ENCODE results near the gene C1orf52.

The C1orf52 gene

GRCh38 chr1:85259118-85259911 is at the start of gene C1orf52:
C1orf52 (minus strand) TSS chr1:85259662; CDS start chr1:85259633, 29 bp downstream.
- DNase-seq (ENCODE audit: low spot score) = peak; percentile 95

DNA sequence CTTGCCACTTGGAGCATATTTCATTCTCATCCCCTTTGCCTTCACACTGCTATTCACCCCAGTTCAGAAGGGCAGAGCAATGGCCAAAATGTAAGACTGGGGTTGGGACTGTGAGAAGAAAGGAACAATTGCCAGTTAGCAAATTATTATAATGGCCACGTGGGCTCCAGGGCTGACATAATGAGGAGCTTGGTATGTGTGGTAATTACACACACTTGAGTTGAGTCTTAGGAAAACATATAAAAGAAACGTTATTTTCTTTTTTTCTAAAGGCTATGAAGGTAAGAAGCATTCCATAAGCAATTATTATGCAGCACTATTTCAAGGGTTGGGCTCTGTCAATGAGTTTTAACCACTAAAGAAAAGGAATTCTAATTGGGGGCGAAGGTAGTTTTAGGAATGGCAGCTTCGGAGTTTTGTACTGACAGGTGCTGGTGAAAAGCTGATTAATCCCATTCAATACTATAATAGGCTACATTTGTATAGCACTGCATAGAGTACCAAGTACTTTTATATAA is 49.4 kb upstream of the C1orf52 start:
- no peak for DNase-seq (ENCODE audit: low spot score)

GRCh38 chr1:85307987-85308832 is 48.7 kb upstream of the C1orf52 start:
- peak; percentile 85 for DNase-seq (ENCODE audit: low spot score)

DNA sequence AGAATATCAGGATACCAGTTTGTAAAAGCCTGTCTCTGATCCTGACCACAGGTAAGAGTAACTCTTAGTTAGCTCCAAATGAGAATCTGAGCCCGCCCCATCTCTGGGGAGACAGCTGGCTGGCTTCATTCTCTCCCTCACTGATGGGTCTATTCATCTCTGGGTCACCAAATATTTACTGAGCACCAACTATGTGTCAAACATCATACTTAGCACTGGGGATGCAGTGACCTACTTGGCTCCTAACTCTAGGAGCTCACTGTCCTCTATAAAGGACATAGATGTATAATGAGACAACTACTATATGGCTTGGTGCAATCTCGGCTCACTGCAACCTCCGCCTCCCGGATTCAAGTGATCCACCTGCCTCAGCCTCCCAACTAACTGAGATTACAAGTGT is 46.8 kb upstream of the C1orf52 start:
- no peak for DNase-seq (ENCODE audit: low spot score)

DNA sequence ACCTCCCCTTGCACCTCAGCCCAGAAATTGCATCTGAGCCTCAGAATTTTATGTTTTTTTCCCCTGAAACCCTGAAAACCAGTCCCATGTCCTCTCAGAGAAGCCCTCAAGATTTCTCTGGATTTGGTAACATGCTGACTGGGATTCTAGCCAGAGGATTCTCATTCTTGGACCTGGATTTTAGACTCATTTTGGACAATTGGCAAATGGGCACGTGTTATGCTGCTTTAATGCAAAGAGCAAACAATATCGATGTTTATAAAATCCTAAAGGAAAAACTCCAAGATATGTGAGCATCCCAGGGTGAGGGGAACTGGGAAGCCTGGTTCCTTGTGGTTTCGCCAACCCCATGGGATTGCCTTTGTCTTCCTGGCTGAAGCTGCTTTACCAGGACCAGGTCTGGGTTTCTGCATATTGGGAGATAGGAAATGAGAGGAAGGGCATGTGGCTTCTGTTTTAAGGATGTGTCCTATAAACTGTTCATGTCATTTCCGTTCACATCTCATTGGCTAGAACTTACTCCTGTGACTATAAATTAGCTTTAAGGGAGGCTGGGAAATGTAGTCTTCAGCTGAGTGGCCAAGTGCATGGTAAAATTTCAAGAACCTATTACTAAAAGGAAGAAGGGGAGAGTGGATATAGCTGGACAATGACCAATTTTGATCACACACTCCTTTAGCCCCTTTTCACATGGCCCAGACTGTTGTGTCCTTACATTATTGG is 44.1 kb upstream of the C1orf52 start:
- DNase-seq (ENCODE audit: low spot score) = peak; percentile 14

DNA sequence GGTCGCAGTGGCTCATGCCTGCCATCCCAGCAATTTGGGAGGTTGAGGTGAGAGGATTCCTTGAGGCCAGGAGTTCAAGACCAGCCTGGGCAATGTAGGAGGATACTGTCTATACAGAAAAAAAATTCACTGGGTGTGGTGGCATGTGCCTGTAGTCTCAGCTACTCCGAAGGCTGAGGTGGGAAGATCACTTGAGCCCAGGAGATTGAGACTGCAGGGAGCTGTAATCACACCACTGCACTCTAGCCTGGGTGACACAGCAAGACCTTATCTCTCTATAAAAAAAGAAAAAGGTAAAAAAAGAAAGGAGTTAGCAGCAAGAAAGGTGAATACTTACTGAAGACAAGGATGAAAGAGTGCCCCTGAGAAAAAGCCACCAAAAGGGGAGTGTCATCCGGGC is 40.7 kb upstream of the C1orf52 start:
- no peak for DNase-seq (ENCODE audit: low spot score)

- peak; percentile 83 for DNase-seq (ENCODE audit: low spot score)
Measured at GRCh38 chr1:85297855-85298629, 38.6 kb upstream of the C1orf52 start.

- DNase-seq (ENCODE audit: low spot score) = no peak
Measured at GRCh38 chr1:85297538-85297854, 38.0 kb upstream of the C1orf52 start.

DNA sequence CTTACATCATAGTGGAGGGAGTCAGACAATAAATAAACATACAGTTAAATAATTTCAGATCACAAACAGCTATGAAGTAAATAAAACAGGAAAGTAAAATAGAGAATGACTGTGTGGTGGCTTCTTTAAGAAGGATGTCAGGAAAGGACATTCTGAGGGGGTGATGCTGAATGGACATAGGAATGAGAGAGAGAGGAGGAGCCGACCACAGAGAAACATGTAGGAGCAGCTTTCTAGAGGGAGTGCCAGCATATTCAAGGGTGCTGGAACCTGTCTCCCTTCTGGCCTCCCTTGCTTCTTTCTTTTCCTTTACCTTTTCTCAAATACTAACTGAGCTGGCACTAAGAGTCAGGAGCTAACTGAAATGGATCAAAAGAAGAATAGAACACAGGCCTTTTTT is 37.5 kb upstream of the C1orf52 start:
- peak; percentile 50 for DNase-seq (ENCODE audit: low spot score)

DNA sequence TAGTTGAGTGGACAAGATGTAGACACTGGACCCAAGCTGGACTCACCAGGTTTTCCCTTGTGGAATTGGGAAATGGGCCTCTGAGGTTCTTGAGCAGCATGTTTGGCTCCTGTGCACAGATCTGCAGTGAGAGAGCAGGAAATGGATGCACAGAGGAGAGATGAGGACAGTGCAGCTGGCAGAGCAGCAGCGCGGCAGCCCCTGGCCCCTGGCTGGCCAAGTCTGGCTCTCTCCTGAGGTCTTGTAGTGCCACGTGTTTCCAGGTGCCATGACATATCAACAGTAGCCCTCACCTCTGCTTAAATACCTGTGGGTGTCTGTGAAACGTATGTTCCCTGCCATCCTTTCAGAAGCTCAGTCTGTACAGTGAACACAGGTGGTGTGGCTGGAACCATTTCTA is 36.2 kb upstream of the C1orf52 start:
- no peak for DNase-seq (ENCODE audit: low spot score)

- no peak for DNase-seq (ENCODE audit: low spot score)
Measured at GRCh38 chr1:85295006-85295431, 35.6 kb upstream of the C1orf52 start.

- peak; percentile 42 for DNase-seq (ENCODE audit: low spot score)
Measured at GRCh38 chr1:85290826-85291225, 31.4 kb upstream of the C1orf52 start.

DNA sequence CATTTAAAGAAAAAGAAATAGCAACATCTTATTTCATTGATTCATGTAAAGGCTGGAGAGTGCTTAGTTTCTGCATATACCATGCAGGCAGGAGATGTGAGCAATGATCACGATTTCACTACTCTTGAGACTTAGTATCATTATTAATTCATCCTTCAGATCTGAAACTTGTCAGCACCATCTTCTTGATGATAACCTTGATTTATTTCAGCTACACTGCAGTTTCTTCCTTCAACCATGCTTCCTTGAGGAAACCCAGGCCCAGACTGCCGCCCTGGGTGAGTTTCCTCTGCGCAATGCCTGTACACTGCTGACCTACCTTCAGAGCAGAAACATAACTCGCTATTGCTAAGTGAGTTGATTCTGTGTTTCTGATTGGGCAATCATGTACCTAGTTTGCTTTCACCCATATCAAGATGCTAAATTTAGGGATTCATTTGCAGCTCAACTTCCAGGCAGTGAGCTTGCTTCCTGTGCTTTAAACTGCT is 30.4 kb upstream of the C1orf52 start:
- DNase-seq (ENCODE audit: low spot score) = no peak

GRCh38 chr1:85289207-85289847 is 29.9 kb upstream of the C1orf52 start:
- peak; percentile 74 for DNase-seq (ENCODE audit: low spot score)

DNA sequence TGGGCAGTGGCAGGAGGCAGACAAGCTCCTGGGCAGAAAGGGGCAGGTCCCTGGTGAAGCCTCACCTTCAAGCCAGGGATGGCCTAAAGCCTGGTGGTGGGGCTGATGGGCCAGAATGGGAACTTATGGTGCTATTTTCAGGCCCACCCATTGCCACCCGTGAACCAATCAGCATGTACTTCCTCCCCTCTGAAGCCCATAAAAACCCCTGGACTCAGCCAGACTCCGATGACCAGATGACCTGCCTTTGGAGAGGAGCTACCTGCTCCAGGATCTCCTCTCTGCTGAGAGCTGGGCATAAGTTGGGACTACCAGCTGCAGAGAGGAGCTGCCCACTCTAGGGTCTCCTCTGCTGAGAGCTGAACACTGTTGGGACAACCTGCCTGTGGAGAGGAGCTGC is 24.7 kb upstream of the C1orf52 start:
- no peak for DNase-seq (ENCODE audit: low spot score)

DNA sequence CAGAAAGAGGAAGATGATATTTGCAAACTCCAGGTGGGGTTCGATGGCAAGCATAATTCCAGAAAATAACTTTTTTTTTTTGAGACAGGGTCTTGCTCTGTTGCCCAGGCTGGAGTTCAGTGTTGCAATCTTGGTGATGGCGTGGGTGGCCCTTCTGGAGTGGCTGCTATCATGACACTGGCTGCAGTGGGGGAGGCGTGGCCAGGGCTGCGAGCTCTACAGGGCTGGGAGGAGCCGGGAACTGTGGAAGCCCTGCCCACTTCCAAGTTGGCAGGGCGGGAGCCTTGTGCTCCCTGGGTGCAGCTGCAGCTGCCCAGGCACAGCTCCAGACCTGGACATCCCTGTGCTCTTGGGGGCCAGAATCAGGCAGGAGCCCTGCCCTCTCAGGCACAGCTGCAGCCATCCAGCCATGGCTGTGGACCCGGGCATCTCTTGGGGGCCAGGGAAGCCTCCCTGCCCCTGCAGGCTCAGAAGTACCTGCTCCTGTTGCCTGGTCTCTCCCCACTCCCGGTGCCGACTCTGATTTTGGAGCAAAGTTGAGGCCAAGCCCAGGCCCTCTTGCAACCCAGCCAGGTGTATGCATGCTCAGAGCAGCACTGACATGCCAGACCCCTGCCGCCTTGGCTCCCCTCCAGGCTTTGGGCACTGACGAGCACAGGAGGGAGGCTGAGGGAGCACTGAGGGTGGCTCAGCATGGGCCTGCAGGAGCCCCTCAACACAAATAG is 24.2 kb upstream of the C1orf52 start:
- no peak for DNase-seq (ENCODE audit: low spot score)

DNA sequence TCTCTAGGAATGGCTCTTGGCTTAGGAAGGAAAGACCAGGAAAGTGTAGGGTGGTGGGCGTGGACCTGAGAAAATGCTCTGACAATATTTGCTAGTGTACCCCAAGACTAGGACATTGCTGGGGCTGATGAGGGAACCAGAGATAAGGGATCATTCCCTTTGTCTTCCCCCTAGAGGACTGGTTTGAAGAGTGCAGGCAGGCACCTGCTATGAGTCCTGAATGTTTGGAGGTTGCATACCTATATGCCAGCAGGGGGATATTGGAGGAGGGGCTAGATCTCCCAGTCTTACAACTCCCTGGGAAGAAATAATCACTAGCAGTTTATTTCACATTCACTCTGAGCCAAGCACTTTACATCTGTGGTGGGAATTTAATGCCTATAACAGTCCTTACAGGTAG is 23.0 kb upstream of the C1orf52 start:
- DNase-seq (ENCODE audit: low spot score) = no peak

DNA sequence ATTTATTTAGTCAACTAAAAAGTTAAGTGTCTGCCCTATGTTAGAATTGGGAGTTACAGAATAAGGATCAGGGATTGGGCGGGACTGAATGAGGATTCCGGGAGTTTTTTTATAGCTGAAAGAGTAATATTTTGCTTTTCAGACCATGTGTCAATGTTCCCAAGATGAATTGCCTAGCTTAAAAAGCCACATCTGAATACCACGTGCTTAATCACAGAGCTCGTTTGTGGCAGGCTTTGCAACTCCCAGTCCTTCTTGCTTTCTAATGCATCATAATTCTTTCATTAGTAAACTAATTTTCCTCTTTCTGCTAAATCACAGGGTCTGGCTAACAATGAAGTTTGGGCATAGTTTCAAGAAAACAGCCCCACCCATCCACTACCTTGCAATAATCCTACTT is 21.2 kb upstream of the C1orf52 start:
- peak; percentile 29 for DNase-seq (ENCODE audit: low spot score)

DNA sequence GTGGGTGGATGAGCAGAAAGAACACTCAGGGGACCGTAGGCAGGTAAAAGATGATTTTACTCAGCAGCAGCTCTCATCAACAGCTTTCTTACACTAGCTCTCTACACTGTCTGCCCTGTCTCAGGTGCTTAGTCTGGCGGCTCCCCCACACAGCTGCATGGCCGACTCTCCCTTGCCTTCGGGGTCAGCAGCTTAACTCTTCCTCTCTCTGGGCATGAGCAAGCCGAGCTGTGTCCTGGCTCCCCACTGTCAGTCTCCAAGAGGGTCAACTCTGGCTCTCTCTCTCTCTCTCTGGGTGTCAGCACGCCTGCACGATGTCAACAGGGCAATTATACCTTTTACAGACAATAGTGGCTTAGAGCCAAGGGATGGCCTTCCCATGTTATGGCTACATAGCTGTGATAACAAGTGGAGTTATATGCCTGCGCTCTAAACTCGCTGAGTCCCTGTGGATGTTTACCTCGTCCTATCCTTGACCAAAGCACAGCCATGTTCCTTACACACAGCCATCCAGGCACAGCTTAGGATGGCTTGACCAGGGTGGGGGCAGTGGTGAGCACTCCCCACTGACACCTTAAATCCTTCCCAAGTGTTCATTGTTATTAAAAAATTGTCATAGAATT is 20.1 kb upstream of the C1orf52 start:
- DNase-seq (ENCODE audit: low spot score) = no peak

- DNase-seq (ENCODE audit: low spot score) = peak; percentile 84
Measured at GRCh38 chr1:85278853-85279314, 19.4 kb upstream of the C1orf52 start.

Data from GM03348 (cell line).